ENCODE data around the gene FAM171A1.
"Not testable (repeated sequence)": the region's sequence is repeated elsewhere in the genome, so short reads cannot be mapped to it uniquely, and the experiment has no call there.

FAM171A1 gene

GRCh38 chr10:15395935-15396334, 24.8 kb upstream of the FAM171A1 start:
- no peaks in the 10 kb centered on the region for H3K9me3 ChIP-seq (ENCODE audit: severe bottlenecking)
- no peak overlapping the region for H3K27ac ChIP-seq (ENCODE audit: poor library complexity, severe bottlenecking)
- no peak overlapping the region for H3K4me3 ChIP-seq (ENCODE audit: severe bottlenecking)
- no peaks in the 10 kb centered on the region for H3K4me1 ChIP-seq (ENCODE audit: insufficient read depth, poor library complexity, severe bottlenecking)
- no peaks in the 10 kb centered on the region for H3K27me3 ChIP-seq (ENCODE audit: insufficient read depth, poor library complexity, severe bottlenecking)
- TF ChIP-seq CTCF (IDR thresholded peaks at IDR 0.05; ENCODE audit: poor library complexity, severe bottlenecking) = no peak
- no peak for ATAC-seq (ENCODE audit: low read depth)
- no peaks in the 10 kb centered on the region for H3K36me3 ChIP-seq (ENCODE audit: low read depth)
- DNase-seq (ENCODE audit: low spot score) = no peak

- no peak for TF ChIP-seq CTCF (IDR thresholded peaks at IDR 0.05; ENCODE audit: poor library complexity, severe bottlenecking)
- DNase-seq (ENCODE audit: low spot score) = no peak
- no peak overlapping the region for H3K27ac ChIP-seq (ENCODE audit: poor library complexity, severe bottlenecking)
- H3K36me3 ChIP-seq (ENCODE audit: low read depth) = no peaks in the 10 kb centered on the region
- no peaks in the 10 kb centered on the region for H3K4me1 ChIP-seq (ENCODE audit: insufficient read depth, poor library complexity, severe bottlenecking)
- H3K9me3 ChIP-seq (ENCODE audit: severe bottlenecking) = no peaks in the 10 kb centered on the region
- ATAC-seq (ENCODE audit: low read depth) = no peak
- H3K27me3 ChIP-seq (ENCODE audit: insufficient read depth, poor library complexity, severe bottlenecking) = no peaks in the 10 kb centered on the region
- no peak overlapping the region for H3K4me3 ChIP-seq (ENCODE audit: severe bottlenecking)
Observed at GRCh38 chr10:15393139-15393825, 22.2 kb upstream of the FAM171A1 start.

DNA sequence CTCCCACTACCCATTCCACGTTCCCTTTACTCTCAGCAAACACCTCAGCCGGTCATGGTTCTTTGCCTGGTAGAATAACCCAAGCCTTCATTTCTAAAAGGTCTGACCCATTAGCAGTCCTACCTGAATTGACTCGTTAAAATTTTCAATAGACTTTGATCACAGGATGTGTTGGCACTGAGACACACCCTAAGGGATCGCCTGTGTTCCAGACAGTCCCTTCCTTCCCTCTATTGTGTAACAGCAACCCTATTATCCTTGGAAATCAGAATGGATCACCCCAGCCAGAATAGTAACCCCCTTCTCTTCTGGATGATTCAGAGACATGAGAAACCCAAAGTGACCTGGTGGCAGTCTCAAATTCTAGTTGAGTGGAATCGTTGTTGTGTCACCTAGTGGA, 20.4 kb upstream of the FAM171A1 start:
- DNase-seq (ENCODE audit: low spot score) (no peak), ATAC-seq (ENCODE audit: low read depth) (no peak)
- Histone ChIP-seq H3K4me3 (ENCODE audit: severe bottlenecking) (no peak overlapping the region), H3K4me1 (ENCODE audit: insufficient read depth, poor library complexity, severe bottlenecking) (no peaks in the 10 kb centered on the region), H3K9me3 (ENCODE audit: severe bottlenecking) (no peaks in the 10 kb centered on the region), H3K36me3 (ENCODE audit: low read depth) (no peaks in the 10 kb centered on the region), H3K27me3 (ENCODE audit: insufficient read depth, poor library complexity, severe bottlenecking) (no peaks in the 10 kb centered on the region), H3K27ac (ENCODE audit: poor library complexity, severe bottlenecking) (no peak overlapping the region)
- TF ChIP-seq CTCF (IDR thresholded peaks at IDR 0.05; ENCODE audit: poor library complexity, severe bottlenecking) = no peak

GRCh38 chr10:15388172-15388571, 17.1 kb upstream of the FAM171A1 start:
- H3K9me3 ChIP-seq (ENCODE audit: severe bottlenecking); H3K27ac ChIP-seq (ENCODE audit: poor library complexity, severe bottlenecking); H3K36me3 ChIP-seq (ENCODE audit: low read depth); H3K4me3 ChIP-seq (ENCODE audit: severe bottlenecking); DNase-seq (ENCODE audit: low spot score); H3K27me3 ChIP-seq (ENCODE audit: insufficient read depth, poor library complexity, severe bottlenecking); H3K4me1 ChIP-seq (ENCODE audit: insufficient read depth, poor library complexity, severe bottlenecking); ATAC-seq (ENCODE audit: low read depth): not testable (repeated sequence)

DNA sequence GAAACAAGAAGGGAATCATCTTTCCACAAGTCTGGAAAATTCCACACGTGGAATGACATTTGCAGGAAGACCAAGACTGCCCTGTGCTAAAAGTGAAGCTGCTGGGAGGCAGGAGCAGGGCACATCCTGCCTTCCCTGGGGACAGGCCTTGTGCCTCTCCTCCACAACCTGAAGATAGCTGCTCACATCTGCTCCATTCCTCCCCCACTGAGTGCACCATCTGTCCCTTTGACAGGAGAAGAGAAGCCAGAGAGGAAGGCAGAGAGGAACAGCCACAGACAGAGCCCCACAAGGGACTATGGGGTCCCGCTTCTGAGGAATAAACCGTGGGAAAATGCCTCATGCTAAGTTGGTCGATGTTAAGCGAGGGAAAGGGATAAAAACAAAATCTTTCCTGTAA, 15.9 kb upstream of the FAM171A1 start:
- H3K27me3 ChIP-seq (ENCODE audit: insufficient read depth, poor library complexity, severe bottlenecking) = no peaks in the 10 kb centered on the region
- no peaks in the 10 kb centered on the region for H3K4me1 ChIP-seq (ENCODE audit: insufficient read depth, poor library complexity, severe bottlenecking)
- H3K27ac ChIP-seq (ENCODE audit: poor library complexity, severe bottlenecking) = no peak overlapping the region
- no peak for ATAC-seq (ENCODE audit: low read depth)
- H3K9me3 ChIP-seq (ENCODE audit: severe bottlenecking) = no peaks in the 10 kb centered on the region
- no peak overlapping the region for H3K4me3 ChIP-seq (ENCODE audit: severe bottlenecking)
- H3K36me3 ChIP-seq (ENCODE audit: low read depth) = no peaks in the 10 kb centered on the region
- no peak for DNase-seq (ENCODE audit: low spot score)
- no peak for TF ChIP-seq CTCF (IDR thresholded peaks at IDR 0.05; ENCODE audit: poor library complexity, severe bottlenecking)
